Forelimb muscle (tissue), 1 donor: ENCODE measurements around the gene ADAM21. TPM values are rescaled to one million over a fixed set of nuclear protein-coding genes. Genes with fewer than 3 reads are reported as not detected.
"Not testable (repeated sequence)": the region's sequence is repeated elsewhere in the genome, so short reads cannot be mapped to it uniquely, and the experiment has no call there.

ENCODE experiments used
- DNase-seq: peaks from one replicate; pipeline ENCODE4 v3.0.0-alpha.2; 2013; ENCODE audit warnings: low read depth
- polyA plus RNA-seq: library from polyadenylated mRNA; unstranded; fragments of 120-200 nt; gene quantifications from one replicate; pipeline ENCODE4 v1.2.1, GENCODE V29; 2013; ENCODE audit not compliant: insufficient read length

The ADAM21 gene
- polyA plus RNA-seq, 1 donor, result 0.32 TPM

DNA sequence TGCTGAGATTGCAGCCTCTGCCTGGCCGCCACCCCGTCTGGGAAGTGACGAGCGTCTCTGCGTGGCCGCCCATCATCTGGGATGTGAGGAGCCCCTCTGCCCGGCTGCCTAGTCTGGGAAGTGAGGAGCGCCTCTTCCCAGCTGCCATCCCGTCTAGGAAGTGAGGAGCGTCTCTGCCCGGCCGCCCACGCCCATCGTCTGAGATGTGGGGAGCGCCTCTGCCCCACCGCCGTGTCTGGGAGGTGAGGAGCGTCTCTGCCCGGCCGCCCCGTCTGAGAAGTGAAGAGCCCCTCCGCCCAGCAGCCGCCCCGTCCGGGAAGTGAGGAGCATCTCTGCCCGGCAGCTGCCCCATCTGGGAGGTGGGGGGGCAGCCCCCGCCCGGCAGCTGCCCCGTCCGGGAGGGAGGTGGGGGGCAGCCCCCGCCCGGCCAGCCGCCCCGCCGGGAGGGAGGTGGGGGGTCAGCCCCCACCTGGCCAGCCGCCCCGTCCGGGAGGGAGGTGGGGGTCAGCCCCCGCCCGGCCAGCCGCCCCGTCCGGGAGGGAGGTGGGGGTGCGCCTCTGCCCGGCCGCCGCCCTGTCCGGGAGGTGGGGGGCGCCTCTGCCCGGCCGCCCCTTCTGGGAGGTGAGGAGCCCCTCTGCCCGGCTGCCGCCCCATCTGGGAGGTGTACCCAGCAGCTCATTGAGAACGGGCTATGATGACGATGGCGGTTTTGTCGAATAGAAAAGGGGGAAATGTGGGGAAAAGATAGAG lies 25.6 kb downstream of the ADAM21 start:
- DNase-seq, result not testable (repeated sequence)

DNA sequence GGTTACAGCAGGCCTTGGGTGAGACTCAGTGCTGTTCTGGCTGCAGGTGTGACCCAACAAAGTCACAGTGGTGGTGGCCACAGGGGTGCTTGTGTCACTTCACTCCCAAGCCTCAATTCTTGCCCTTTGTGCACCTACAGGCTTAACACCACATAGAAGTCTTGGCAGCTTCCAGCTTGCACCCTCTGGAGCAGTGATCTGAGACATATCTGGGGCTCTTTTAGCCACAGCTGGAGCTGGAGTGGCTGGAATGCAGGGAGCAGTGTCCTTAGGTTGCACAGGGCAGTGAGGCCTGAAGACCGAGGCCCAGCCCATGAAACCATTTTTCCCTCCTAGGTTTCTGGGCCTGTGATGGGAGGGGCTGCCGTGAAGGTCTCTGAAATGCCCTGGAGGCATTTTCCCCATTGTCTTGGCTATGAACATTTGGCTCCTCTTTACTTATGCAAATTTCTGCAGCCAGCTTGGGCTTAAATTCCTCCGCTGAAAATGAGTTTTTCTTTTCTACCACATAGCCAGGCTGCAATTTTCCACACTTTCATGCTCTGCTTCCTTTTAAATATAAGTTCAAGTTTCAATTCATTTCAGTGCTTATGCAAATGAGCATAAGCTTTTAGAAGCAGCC lies 37.7 kb downstream of the ADAM21 start:
- DNase-seq, result no peak

DNA sequence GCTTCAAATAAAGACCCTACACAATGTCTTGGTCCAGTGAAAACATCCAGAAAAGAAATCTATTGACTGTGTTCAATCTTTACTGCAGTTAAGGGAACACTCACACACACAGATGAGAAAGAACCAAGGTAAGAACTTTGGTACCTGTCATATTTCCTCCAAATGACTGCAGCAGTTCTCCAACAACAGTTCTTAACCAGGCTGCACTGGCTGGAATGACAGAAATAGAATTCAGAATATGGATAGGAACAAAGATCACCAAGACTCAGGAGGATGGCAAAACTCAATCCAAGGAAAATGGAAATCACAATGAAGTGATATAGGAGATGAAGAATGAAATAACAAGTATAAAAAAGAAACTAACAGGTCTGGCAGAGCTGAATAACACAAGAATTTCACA lies 46.2 kb downstream of the ADAM21 start:
- DNase-seq, result no peak

Other genes starting within 250 kb of the ADAM21 start
- gene COX16, start 92.5 kb upstream of the ADAM21 start, polyA plus RNA-seq, result 53.4 TPM
- 26.6 TPM for gene SYNJ2BP, start 35.1 kb upstream of the ADAM21 start, polyA plus RNA-seq
- gene ADAM20, start 82.8 kb downstream of the ADAM21 start, polyA plus RNA-seq, result 0.06 TPM
- 28.8 TPM for gene MED6, start 148.5 kb downstream of the ADAM21 start, polyA plus RNA-seq
- 10.9 TPM for gene TTC9, start 189.7 kb downstream of the ADAM21 start, polyA plus RNA-seq